ENCODE data around the gene ACIN1. TPM values are rescaled to one million over a fixed set of nuclear protein-coding genes. Genes with fewer than 3 reads are reported as not detected.

Gene ACIN1
- polyA plus RNA-seq, 3 donors = 43.6 to 81.4 (median 79.3) TPM

GRCh38 chr14:23035303-23036144 lies 59.4 kb downstream of the ACIN1 start:
- WGBS, 3 donors = 63 to 68% (median 67%) methylated on average over 14 of the region's 14 CpGs
- H3K27ac ChIP-seq (ENCODE audit: low read depth, low read length) = no peak overlapping the region

GRCh38 chr14:23034498-23035302 lies 60.2 kb downstream of the ACIN1 start, which contains the start of gene PSMB5:
Gene PSMB5 (minus strand): TSS chr14:23034900. CDS start chr14:23034881, 19 bp downstream.
- peak within 1 kb of the TSS; percentile 74 for H3K27ac ChIP-seq (ENCODE audit: low read depth, low read length)
- 0 to 1% (median 1%) methylated on average over 36 of the region's 36 CpGs for WGBS, 3 donors

DNA sequence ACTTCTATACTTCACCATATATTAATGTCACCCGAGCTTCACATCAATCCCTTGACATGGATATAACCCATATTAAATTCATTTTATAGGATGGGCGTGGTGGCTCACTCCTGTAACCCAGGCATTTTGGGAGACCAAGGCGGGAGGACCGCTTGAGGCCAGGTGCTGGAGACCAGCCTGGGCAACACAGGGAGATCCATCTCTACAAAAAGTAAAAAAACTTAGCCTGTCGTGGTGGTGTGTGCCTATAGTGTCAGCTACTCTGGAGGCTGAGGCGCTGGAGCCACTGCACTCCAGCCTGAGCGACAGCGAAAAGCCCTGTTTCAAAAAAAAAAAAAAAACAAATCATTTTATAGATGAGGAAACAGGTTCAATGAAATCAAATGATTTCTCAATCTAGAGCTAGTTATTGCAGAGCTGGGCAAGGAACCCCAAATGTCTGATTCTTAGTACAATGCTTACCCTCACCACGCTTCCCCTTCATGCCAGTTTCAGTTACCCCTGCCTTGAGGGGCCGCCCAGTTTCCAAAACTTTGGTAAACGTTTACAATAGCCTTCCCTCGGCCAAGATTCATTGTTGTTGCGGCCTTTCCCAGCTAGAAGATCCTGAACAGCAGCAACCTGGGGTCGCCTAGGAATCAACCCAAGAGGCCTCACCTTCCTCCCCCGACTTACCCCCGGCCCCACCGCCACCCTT lies 61.0 kb downstream of the ACIN1 start:
- 35 to 42% (median 39%) methylated on average over 17 of the region's 17 CpGs for WGBS, 3 donors
- peak overlapping the region; percentile 74 for H3K27ac ChIP-seq (ENCODE audit: low read depth, low read length)

GRCh38 chr14:23033251-23033727 lies 61.6 kb downstream of the ACIN1 start:
- no peak overlapping the region for H3K27ac ChIP-seq (ENCODE audit: low read depth, low read length)
- 88 to 96% (median 96%) methylated on average over 10 of the region's 10 CpGs for WGBS, 3 donors

- WGBS, 3 donors = 96 to 97% (median 96%) methylated on average over 4 of the region's 4 CpGs
- H3K27ac ChIP-seq (ENCODE audit: low read depth, low read length) = no peak overlapping the region
Measured at GRCh38 chr14:23030936-23031335, 64.0 kb downstream of the ACIN1 start.

DNA sequence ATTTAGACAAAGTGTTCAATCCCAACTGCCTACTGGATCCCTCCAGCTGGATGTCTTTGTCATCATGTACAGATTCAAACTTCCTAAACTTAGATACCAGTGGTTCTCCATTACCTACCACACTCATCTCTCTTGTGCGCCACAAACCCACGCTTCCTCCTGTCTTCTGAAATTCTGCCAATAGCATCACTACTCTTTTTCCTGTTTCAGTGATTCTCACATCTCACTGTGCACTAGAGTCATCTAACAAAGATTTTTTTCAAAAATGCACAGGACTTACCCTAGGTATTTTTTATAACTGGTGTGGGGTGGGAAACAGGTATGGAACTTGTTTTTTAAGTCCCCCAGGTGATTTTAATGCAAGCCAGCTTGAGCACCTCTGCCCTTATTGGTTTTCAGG lies 66.1 kb downstream of the ACIN1 start:
- WGBS, 3 donors = 50 to 86% (median 54%) methylated on average over 2 of the region's 2 CpGs
- no peak overlapping the region for H3K27ac ChIP-seq (ENCODE audit: low read depth, low read length)

DNA sequence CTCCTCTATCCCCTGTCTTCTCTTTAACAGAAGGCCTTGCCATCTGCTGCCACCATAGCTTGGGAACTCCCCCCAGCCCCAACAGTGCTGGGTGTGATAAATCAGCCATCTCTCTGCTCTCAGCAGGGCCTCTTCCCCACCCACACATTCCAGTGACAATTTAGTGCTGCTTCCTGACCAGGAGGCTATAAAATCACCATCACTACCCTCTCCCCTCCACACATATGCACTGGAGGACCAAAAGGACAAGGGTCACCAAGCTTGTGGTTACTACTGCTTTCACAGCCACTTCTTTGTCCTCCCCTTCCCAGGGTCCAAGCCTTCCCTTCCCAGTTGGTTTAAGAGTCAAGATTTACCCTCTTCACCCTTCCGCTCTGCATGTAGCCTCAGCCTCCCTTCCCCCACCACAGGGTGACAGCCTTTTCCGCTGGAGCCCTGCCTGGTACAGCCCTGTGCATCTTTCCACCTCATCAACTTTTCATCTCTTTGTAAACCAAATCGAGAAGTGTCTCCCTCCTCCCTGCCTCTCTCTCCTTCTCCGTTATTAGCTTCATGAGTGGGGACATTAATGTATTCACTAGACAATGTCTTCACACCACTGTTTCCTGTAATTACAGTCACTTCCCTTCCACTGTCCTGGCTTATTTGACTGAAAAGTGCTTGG lies 69.7 kb downstream of the ACIN1 start:
- H3K27ac ChIP-seq (ENCODE audit: low read depth, low read length) = no peak overlapping the region
- 58 to 74% (median 64%) methylated on average over 4 of the region's 4 CpGs for WGBS, 3 donors

DNA sequence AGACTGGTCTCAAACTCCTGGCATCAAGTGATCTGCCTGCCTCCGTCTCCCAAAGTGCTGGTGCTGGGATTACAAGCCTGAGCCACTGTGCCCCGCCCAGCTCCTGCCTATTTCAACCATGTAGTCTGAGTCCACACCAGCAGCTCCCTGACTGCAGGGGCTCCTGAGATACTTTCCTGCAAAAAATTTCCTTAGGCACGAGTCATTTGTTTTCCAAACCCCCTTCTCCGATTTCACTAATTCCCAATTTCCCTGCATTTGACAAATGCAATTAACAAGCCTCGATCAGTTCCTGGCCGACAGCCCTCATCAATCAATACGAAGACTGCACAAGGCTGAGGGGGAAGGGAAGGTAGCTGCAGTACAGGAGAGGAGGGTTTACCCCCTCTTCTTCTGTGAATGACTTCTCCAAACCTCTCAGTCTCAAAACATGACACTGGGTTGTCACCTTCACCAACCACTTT lies 70.3 kb downstream of the ACIN1 start:
- 61 to 88% (median 72%) methylated on average over 7 of the region's 7 CpGs for WGBS, 3 donors
- H3K27ac ChIP-seq (ENCODE audit: low read depth, low read length) = no peak overlapping the region

DNA sequence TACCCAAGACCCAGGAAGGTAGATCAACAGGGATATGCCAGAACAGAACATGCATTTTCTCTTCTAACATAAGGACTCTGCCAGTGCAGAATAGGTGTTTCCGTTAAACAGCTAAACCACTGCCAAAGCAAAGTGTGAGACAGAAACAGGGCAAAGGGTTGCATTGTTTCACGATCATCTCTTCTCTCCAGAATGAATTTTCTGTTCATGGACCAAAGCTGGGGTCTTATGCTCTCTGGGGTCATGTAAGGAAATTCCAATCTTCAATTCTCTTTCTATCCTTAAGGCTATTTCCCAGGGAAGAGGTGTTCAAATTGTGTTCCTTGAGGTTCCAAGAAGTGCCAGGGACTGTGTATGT lies 71.2 kb downstream of the ACIN1 start:
- WGBS, 3 donors = 96 to 97% (median 96%) methylated on average over 2 of the region's 2 CpGs
- no peak overlapping the region for H3K27ac ChIP-seq (ENCODE audit: low read depth, low read length)

DNA sequence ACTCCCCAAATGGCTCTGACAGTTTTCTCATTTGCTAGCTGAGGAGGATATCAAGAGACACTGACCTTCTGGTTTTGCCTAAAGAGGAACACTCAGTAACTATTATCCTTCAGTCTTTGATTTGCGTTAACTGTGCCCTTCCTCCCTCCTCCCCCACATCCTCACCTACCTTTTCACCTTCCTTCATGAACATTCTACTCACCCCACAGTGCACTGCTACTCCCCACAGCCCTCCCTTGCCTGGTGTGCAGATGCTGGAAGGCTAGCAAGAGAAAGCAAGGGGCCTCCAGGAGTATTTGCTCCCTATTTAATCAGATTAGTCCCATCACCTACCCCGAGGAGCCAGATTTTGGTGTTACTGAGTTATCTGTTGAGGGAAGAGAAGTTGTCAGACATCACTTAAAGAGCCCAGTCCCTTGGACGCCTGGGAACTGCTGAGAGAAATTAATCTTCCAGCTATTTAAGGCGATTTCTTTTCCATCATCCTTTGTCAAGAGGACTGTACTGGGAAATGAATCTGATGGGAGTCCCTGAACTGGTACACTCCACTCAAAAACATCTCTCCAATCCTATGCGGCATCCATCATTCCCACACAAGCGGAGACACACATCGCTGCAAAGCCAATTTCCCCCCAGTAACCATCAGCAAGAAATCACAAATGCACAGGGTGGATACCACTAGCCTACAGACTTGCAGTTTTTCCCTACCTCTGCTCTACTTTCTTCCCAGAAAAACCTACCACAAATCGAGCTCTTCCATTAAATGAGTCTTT lies 71.7 kb downstream of the ACIN1 start:
- WGBS, 3 donors = 77 to 86% (median 82%) methylated on average over 8 of the region's 8 CpGs
- no peak overlapping the region for H3K27ac ChIP-seq (ENCODE audit: low read depth, low read length)

- WGBS, 3 donors = 57 to 69% (median 64%) methylated on average over 7 of the region's 7 CpGs
- no peak overlapping the region for H3K27ac ChIP-seq (ENCODE audit: low read depth, low read length)
Measured at GRCh38 chr14:23021889-23022442, 73.0 kb downstream of the ACIN1 start.

DNA sequence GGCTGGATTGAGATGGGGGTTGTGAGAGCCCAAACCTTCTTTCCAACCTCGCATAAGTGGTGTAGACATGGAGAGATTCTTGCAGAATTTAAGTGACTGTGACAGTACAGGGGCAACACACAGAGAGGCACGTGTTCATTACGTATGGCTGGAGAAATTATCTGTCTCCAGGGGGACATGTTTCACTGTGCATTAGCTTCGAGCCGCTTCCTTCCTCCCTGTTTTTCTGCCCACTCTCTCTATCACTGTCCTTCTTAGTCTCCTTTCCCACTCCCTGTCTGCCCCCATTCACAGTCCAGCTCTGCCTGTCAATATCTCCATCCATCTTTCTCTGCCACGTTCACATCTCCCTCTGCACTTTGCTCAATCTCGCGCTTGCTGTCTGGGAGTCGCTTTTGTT lies 73.5 kb downstream of the ACIN1 start:
- H3K27ac ChIP-seq (ENCODE audit: low read depth, low read length) = no peak overlapping the region
- WGBS, 3 donors = 62 to 74% (median 64%) methylated on average over 9 of the region's 9 CpGs

- 87 to 96% (median 90%) methylated on average over 7 of the region's 7 CpGs for WGBS, 3 donors
Measured at GRCh38 chr14:23020143-23021128, 74.5 kb downstream of the ACIN1 start.

GRCh38 chr14:23018107-23018506 lies 76.8 kb downstream of the ACIN1 start:
- H3K27ac ChIP-seq (ENCODE audit: low read depth, low read length) = no peak overlapping the region

More at GRCh38 chr14:23020143-23021128, 74.5 kb downstream of the ACIN1 start:
- no peak overlapping the region for H3K27ac ChIP-seq (ENCODE audit: low read depth, low read length)

- no peak overlapping the region for H3K27ac ChIP-seq (ENCODE audit: low read depth, low read length)
- 86 to 90% (median 90%) methylated on average over 5 of the region's 5 CpGs for WGBS, 3 donors
Measured at GRCh38 chr14:23017091-23017490, 77.8 kb downstream of the ACIN1 start.

DNA sequence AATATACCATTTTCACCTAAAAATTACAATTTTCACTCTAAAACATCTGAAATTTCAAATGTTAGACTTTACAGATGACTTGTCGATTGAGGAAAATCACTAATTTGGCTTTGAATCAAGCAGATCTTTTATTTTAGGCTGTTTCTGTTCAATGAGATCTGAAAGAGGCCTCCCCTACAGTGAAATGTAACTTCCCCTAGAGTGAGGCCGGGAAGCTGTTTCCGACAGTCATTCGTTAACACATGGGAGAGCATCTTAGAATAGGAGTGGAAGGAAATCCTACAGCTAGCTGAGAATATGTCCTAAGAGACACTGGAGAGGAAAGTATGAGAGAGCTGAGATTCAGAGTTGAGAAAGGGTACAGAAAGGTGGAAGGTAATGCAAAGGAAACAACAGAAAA lies 79.3 kb downstream of the ACIN1 start:
- 55 to 76% (median 64%) methylated on average over 4 of the region's 4 CpGs for WGBS, 3 donors
- H3K27ac ChIP-seq (ENCODE audit: low read depth, low read length) = no peak overlapping the region
